ENCODE measurements around the gene PRKN.

The PRKN gene

GRCh38 chr6:161429921-161430490 is 1297.6 kb downstream of the PRKN start:
- H3K4me3 ChIP-seq (ENCODE audit: extremely low read depth, insufficient read depth, low read length, poor library complexity, severe bottlenecking) = no peak overlapping the region
- H3K36me3 ChIP-seq (ENCODE audit: control insufficient read depth, insufficient read depth, low read length) = no peaks in the 10 kb centered on the region
- 63 to 67% methylated on average over 1 of the region's 3 CpGs for WGBS, 2 experiments (ENCODE audit: insufficient coverage in 2 of 2)
- H3K9me3 ChIP-seq (ENCODE audit: control insufficient read depth, low read length) = peaks cover 6% of the 10 kb centered on the region
- H3K4me1 ChIP-seq (ENCODE audit: control insufficient read depth, insufficient read depth, low read length, poor library complexity, severe bottlenecking) = peaks cover 5% of the 10 kb centered on the region
- no peak overlapping the region for H3K27ac ChIP-seq (ENCODE audit: low read depth, low read length, severe bottlenecking)

- no peak overlapping the region for H3K4me3 ChIP-seq (ENCODE audit: extremely low read depth, insufficient read depth, low read length, poor library complexity, severe bottlenecking)
- H3K4me1 ChIP-seq (ENCODE audit: control insufficient read depth, insufficient read depth, low read length, poor library complexity, severe bottlenecking) = no peaks in the 10 kb centered on the region
- no peaks in the 10 kb centered on the region for H3K36me3 ChIP-seq (ENCODE audit: control insufficient read depth, insufficient read depth, low read length)
- peaks cover 6% of the 10 kb centered on the region for H3K9me3 ChIP-seq (ENCODE audit: control insufficient read depth, low read length)
- H3K27ac ChIP-seq (ENCODE audit: low read depth, low read length, severe bottlenecking) = no peak overlapping the region
These were observed 1303.1 kb downstream of the PRKN start for GRCh38 chr6:161424421-161424820.

GRCh38 chr6:161422710-161423680 is 1304.6 kb downstream of the PRKN start:
- WGBS, 2 experiments (ENCODE audit: insufficient coverage in 2 of 2) = 95 to 96% methylated on average over 13 to 15 of the region's 16 CpGs
- peaks cover 6% of the 10 kb centered on the region for H3K9me3 ChIP-seq (ENCODE audit: control insufficient read depth, low read length)
- H3K27ac ChIP-seq (ENCODE audit: low read depth, low read length, severe bottlenecking) = no peak overlapping the region
- peaks cover 7% of the 10 kb centered on the region for H3K4me1 ChIP-seq (ENCODE audit: control insufficient read depth, insufficient read depth, low read length, poor library complexity, severe bottlenecking)
- H3K4me3 ChIP-seq (ENCODE audit: extremely low read depth, insufficient read depth, low read length, poor library complexity, severe bottlenecking) = no peak overlapping the region
- H3K36me3 ChIP-seq (ENCODE audit: control insufficient read depth, insufficient read depth, low read length) = no peaks in the 10 kb centered on the region

GRCh38 chr6:161418463-161418945 is 1309.1 kb downstream of the PRKN start:
- Histone ChIP-seq H3K4me1 (ENCODE audit: control insufficient read depth, insufficient read depth, low read length, poor library complexity, severe bottlenecking) (peaks cover 25% of the 10 kb centered on the region), H3K4me3 (ENCODE audit: extremely low read depth, insufficient read depth, low read length, poor library complexity, severe bottlenecking) (no peak overlapping the region), H3K9me3 (ENCODE audit: control insufficient read depth, low read length) (no peaks in the 10 kb centered on the region), H3K36me3 (ENCODE audit: control insufficient read depth, insufficient read depth, low read length) (no peaks in the 10 kb centered on the region), H3K27ac (ENCODE audit: low read depth, low read length, severe bottlenecking) (peak overlapping the region; percentile 84)
- WGBS, 2 experiments (ENCODE audit: insufficient coverage in 2 of 2) = 37 to 50% methylated on average over 5 of the region's 7 CpGs

GRCh38 chr6:161417717-161418462 is 1309.7 kb downstream of the PRKN start:
- peaks cover under 1% of the 10 kb centered on the region for H3K9me3 ChIP-seq (ENCODE audit: control insufficient read depth, low read length)
- WGBS, 2 experiments (ENCODE audit: insufficient coverage in 2 of 2) = 38 to 44% methylated on average over 4 to 5 of the region's 8 CpGs
- H3K27ac ChIP-seq (ENCODE audit: low read depth, low read length, severe bottlenecking) = peak overlapping the region; percentile 84
- no peak overlapping the region for H3K4me3 ChIP-seq (ENCODE audit: extremely low read depth, insufficient read depth, low read length, poor library complexity, severe bottlenecking)
- no peaks in the 10 kb centered on the region for H3K36me3 ChIP-seq (ENCODE audit: control insufficient read depth, insufficient read depth, low read length)
- H3K4me1 ChIP-seq (ENCODE audit: control insufficient read depth, insufficient read depth, low read length, poor library complexity, severe bottlenecking) = peaks cover 25% of the 10 kb centered on the region

- no peak overlapping the region for H3K4me3 ChIP-seq (ENCODE audit: extremely low read depth, insufficient read depth, low read length, poor library complexity, severe bottlenecking)
- H3K9me3 ChIP-seq (ENCODE audit: control insufficient read depth, low read length) = peaks cover 16% of the 10 kb centered on the region
- H3K4me1 ChIP-seq (ENCODE audit: control insufficient read depth, insufficient read depth, low read length, poor library complexity, severe bottlenecking) = peaks cover 25% of the 10 kb centered on the region
- WGBS, 2 experiments (ENCODE audit: insufficient coverage in 2 of 2) = 65 to 86% methylated on average over 7 to 8 of the region's 17 CpGs
- no peaks in the 10 kb centered on the region for H3K36me3 ChIP-seq (ENCODE audit: control insufficient read depth, insufficient read depth, low read length)
- peak overlapping the region; percentile 57 for H3K27ac ChIP-seq (ENCODE audit: low read depth, low read length, severe bottlenecking)
These were observed 1312.2 kb downstream of the PRKN start for GRCh38 chr6:161415302-161415855.

- Histone ChIP-seq H3K27ac (ENCODE audit: low read depth, low read length, severe bottlenecking) (no peak overlapping the region), H3K36me3 (ENCODE audit: control insufficient read depth, insufficient read depth, low read length) (no peaks in the 10 kb centered on the region), H3K4me3 (ENCODE audit: extremely low read depth, insufficient read depth, low read length, poor library complexity, severe bottlenecking) (no peak overlapping the region), H3K9me3 (ENCODE audit: control insufficient read depth, low read length) (peaks cover 16% of the 10 kb centered on the region), H3K4me1 (ENCODE audit: control insufficient read depth, insufficient read depth, low read length, poor library complexity, severe bottlenecking) (peaks cover 25% of the 10 kb centered on the region)
- 85 to 91% methylated on average over 4 to 5 of the region's 9 CpGs for WGBS, 2 experiments (ENCODE audit: insufficient coverage in 2 of 2)
These were observed 1312.9 kb downstream of the PRKN start for GRCh38 chr6:161414707-161415106.

- H3K9me3 ChIP-seq (ENCODE audit: control insufficient read depth, low read length) = peaks cover 16% of the 10 kb centered on the region
- H3K36me3 ChIP-seq (ENCODE audit: control insufficient read depth, insufficient read depth, low read length) = no peaks in the 10 kb centered on the region
- WGBS, 2 experiments (ENCODE audit: insufficient coverage in 2 of 2) = 95 to 98% methylated on average over 9 to 10 of the region's 11 CpGs
- H3K27ac ChIP-seq (ENCODE audit: low read depth, low read length, severe bottlenecking) = no peak overlapping the region
- peaks cover 25% of the 10 kb centered on the region for H3K4me1 ChIP-seq (ENCODE audit: control insufficient read depth, insufficient read depth, low read length, poor library complexity, severe bottlenecking)
- H3K4me3 ChIP-seq (ENCODE audit: extremely low read depth, insufficient read depth, low read length, poor library complexity, severe bottlenecking) = no peak overlapping the region
These were observed 1313.4 kb downstream of the PRKN start for GRCh38 chr6:161414180-161414579.

GRCh38 chr6:161413355-161413771 is 1314.2 kb downstream of the PRKN start:
- Histone ChIP-seq H3K4me1 (ENCODE audit: control insufficient read depth, insufficient read depth, low read length, poor library complexity, severe bottlenecking) (peaks cover 23% of the 10 kb centered on the region), H3K27ac (ENCODE audit: low read depth, low read length, severe bottlenecking) (no peak overlapping the region), H3K36me3 (ENCODE audit: control insufficient read depth, insufficient read depth, low read length) (no peaks in the 10 kb centered on the region), H3K9me3 (ENCODE audit: control insufficient read depth, low read length) (peaks cover 16% of the 10 kb centered on the region), H3K4me3 (ENCODE audit: extremely low read depth, insufficient read depth, low read length, poor library complexity, severe bottlenecking) (no peak overlapping the region)
- 92 to 96% methylated on average over 9 of the region's 9 CpGs for WGBS, 2 experiments (ENCODE audit: insufficient coverage in 2 of 2)

GRCh38 chr6:161412795-161413194 is 1314.8 kb downstream of the PRKN start:
- Histone ChIP-seq H3K27ac (ENCODE audit: low read depth, low read length, severe bottlenecking) (no peak overlapping the region), H3K4me1 (ENCODE audit: control insufficient read depth, insufficient read depth, low read length, poor library complexity, severe bottlenecking) (peaks cover 24% of the 10 kb centered on the region), H3K36me3 (ENCODE audit: control insufficient read depth, insufficient read depth, low read length) (no peaks in the 10 kb centered on the region), H3K4me3 (ENCODE audit: extremely low read depth, insufficient read depth, low read length, poor library complexity, severe bottlenecking) (no peak overlapping the region), H3K9me3 (ENCODE audit: control insufficient read depth, low read length) (peaks cover 16% of the 10 kb centered on the region)
- 94 to 95% methylated on average over 4 to 5 of the region's 5 CpGs for WGBS, 2 experiments (ENCODE audit: insufficient coverage in 2 of 2)
